IMR-90 (cell line): ENCODE results near the gene TMEM238. TPM values are rescaled to one million over a fixed set of nuclear protein-coding genes. Genes with fewer than 3 reads are reported as not detected.

Experiments
- ATAC-seq: fragments of 200-7000 bp; cut with Tn5 transposase; 2 replicates; pipeline ENCODE4 v1.9.1; 2020; ENCODE audit warnings: low read depth, mild to moderate bottlenecking, moderate library complexity
- BruUV-seq: library from RNA; stranded (reverse); fragments of 400-500 nt; replicated peaks from 2 replicates; lab custom pipeline; 2021; lab: Mats Ljungman, UMichigan
- CTCF ChIA-PET: fragments of 300-600 bp; formaldehyde crosslinking; extraction: SDS; loops from one replicate; lab custom pipeline; 2021; ENCODE audit warnings: antibody characterized with exemption; lab: Yijun Ruan, JAX
- POLR2A ChIA-PET: fragments of 300-600 bp; sonication (Branson Sonifier 250); formaldehyde crosslinking; loops from one replicate; lab custom pipeline; 2022; ENCODE audit warnings: antibody characterized with exemption; ENCODE audit not compliant: unreplicated experiment; lab: Charles Lee
- DNase-seq: peaks from one replicate; pipeline ENCODE4 v3.0.0; 2013
- H2AFZ ChIP-seq: replicated peaks from 2 replicates; pipeline ENCODE3; 2013; ENCODE audit warnings: low read length, mild to moderate bottlenecking; ENCODE audit not compliant: poor library complexity
- H2AK5ac ChIP-seq: 2 replicates; pipeline ENCODE4 v1.6.1; 2013; ENCODE audit warnings: low read depth, low read length, inconsistent platforms
- H2AK9ac ChIP-seq: replicated peaks from 2 replicates; pipeline ENCODE3; 2013; ENCODE audit warnings: mild to moderate bottlenecking, low read depth, low read length, moderate library complexity; ENCODE audit not compliant: poor library complexity
- H2BK120ac ChIP-seq: 2 replicates; pipeline ENCODE4 v1.6.1; 2013; ENCODE audit warnings: low read depth, low read length, inconsistent platforms
- H2BK15ac ChIP-seq: 3 replicates; pipeline ENCODE4 v1.6.1; 2013; ENCODE audit warnings: low read depth, low read length, inconsistent platforms
- H2BK20ac ChIP-seq: 2 replicates; pipeline ENCODE4 v1.6.1; 2013; ENCODE audit warnings: low read depth, mild to moderate bottlenecking, inconsistent platforms, low read length, moderate library complexity
- H2BK5ac ChIP-seq: 2 replicates; pipeline ENCODE4 v1.6.1; 2013; ENCODE audit warnings: mild to moderate bottlenecking, low read depth, low read length, inconsistent platforms; ENCODE audit not compliant: poor library complexity, severe bottlenecking
- H3K14ac ChIP-seq: replicated peaks from 2 replicates; pipeline ENCODE4 v1.6.1; 2013; ENCODE audit warnings: low read depth, low read length, inconsistent platforms
- H3K18ac ChIP-seq: 2 replicates; pipeline ENCODE4 v1.6.1; 2013; ENCODE audit warnings: low read depth, low read length, control low read depth
- H3K23ac ChIP-seq: 2 replicates; pipeline ENCODE4 v1.6.1; 2013; ENCODE audit warnings: low read depth, low read length, inconsistent platforms
- H3K27ac ChIP-seq: 2 replicates; pipeline ENCODE4 v1.5.1; 2013; ENCODE audit warnings: mild to moderate bottlenecking, control low read depth, low read length; ENCODE audit not compliant: insufficient read depth
- H3K27me3 ChIP-seq: 2 replicates; pipeline ENCODE4 v1.6.1; 2013; ENCODE audit warnings: low read length; ENCODE audit not compliant: control insufficient read depth, insufficient read depth
- H3K36me3 ChIP-seq: 2 replicates; pipeline ENCODE4 v1.6.1; 2013; ENCODE audit warnings: low read length, mixed read lengths; ENCODE audit not compliant: control insufficient read depth, insufficient read depth
- H3K4ac ChIP-seq: 2 replicates; pipeline ENCODE4 v1.6.1; 2013; ENCODE audit warnings: low read depth, low read length, inconsistent platforms
- H3K4me1 ChIP-seq: 2 replicates; pipeline ENCODE4 v1.6.1; 2013; ENCODE audit warnings: low read length, mixed read lengths; ENCODE audit not compliant: control insufficient read depth, insufficient read depth
- H3K4me2 ChIP-seq: 2 replicates; pipeline ENCODE4 v1.6.1; 2013; ENCODE audit warnings: low read depth, mild to moderate bottlenecking, control low read depth, low read length, moderate library complexity
- H3K4me3 ChIP-seq: 2 replicates; pipeline ENCODE4 v1.5.1; 2013; ENCODE audit warnings: low read depth, mild to moderate bottlenecking, control low read depth, low read length, moderate library complexity; ENCODE audit not compliant: insufficient read depth
- H3K56ac ChIP-seq: 2 replicates; pipeline ENCODE4 v1.6.1; 2013; ENCODE audit warnings: low read length, inconsistent platforms; ENCODE audit not compliant: insufficient read depth; ENCODE audit errors: extremely low read depth
- H3K79me1 ChIP-seq, 2 experiments: 2 replicates each; pipeline ENCODE4 v1.6.1; 2013; ENCODE audit warnings: low read length in 2 of 2, inconsistent platforms in 1 of 2, low read depth in 1 of 2
- H3K9ac ChIP-seq: 2 replicates; pipeline ENCODE4 v1.6.1; 2013; ENCODE audit warnings: low read depth, low read length, control low read depth
- H3K9me1 ChIP-seq: 2 replicates; pipeline ENCODE4 v1.6.1; 2013; ENCODE audit warnings: low read length, inconsistent platforms; ENCODE audit not compliant: insufficient read depth
- H3K9me3 ChIP-seq: 2 replicates; pipeline ENCODE4 v1.6.1; 2013; ENCODE audit warnings: low read length; ENCODE audit not compliant: control insufficient read depth, insufficient read depth
- H4K20me1 ChIP-seq: 2 replicates; pipeline ENCODE4 v1.6.1; 2013; ENCODE audit warnings: low read length, inconsistent platforms; ENCODE audit not compliant: insufficient read depth
- H4K5ac ChIP-seq: 2 replicates; pipeline ENCODE4 v1.6.1; 2013; ENCODE audit warnings: mild to moderate bottlenecking, low read depth, low read length, control low read depth
- H4K8ac ChIP-seq, 2 experiments: 2 replicates each; pipeline ENCODE4 v1.6.1; 2013; ENCODE audit warnings: low read depth in 2 of 2, low read length in 2 of 2, control low read depth in 1 of 2, inconsistent platforms in 1 of 2
- H4K91ac ChIP-seq: 2 replicates; pipeline ENCODE4 v1.6.1; 2013; ENCODE audit warnings: low read depth, low read length, inconsistent platforms; ENCODE audit not compliant: insufficient read depth
- BHLHE40 ChIP-seq: fragments of 150-350 bp; IDR thresholded peaks from 2 replicates; pipeline ENCODE4 v1.6.1; 2016; ENCODE audit warnings: mild to moderate bottlenecking, low read depth, low read length
- CEBPB ChIP-seq: IDR thresholded peaks from 2 replicates; pipeline ENCODE4 v1.6.1; 2012; ENCODE audit warnings: low read depth, low read length, improper control_type of control experiment
- CHD1 ChIP-seq: IDR thresholded peaks from 2 replicates; pipeline ENCODE4 v1.6.1; 2012; ENCODE audit warnings: low read depth, low read length, improper control_type of control experiment
- CTCF ChIP-seq: conservative IDR thresholded peaks from 2 replicates; pipeline ENCODE4 v1.5.1; 2012; ENCODE audit warnings: mild to moderate bottlenecking, low read depth, low read length, improper control_type of control experiment
- FOS ChIP-seq: fragments of 150-350 bp; IDR thresholded peaks from 2 replicates; pipeline ENCODE4 v1.6.1; 2016; ENCODE audit warnings: low read depth, low read length
- MAFK ChIP-seq: IDR thresholded peaks from 2 replicates; pipeline ENCODE4 v1.6.1; 2012; ENCODE audit warnings: low read depth, low read length, improper control_type of control experiment
- MAZ ChIP-seq: IDR thresholded peaks from 2 replicates; pipeline ENCODE4 v1.6.1; 2012; ENCODE audit warnings: low read depth, mild to moderate bottlenecking, low read length, improper control_type of control experiment, moderate library complexity, borderline replicate concordance
- MXI1 ChIP-seq: IDR thresholded peaks from 2 replicates; pipeline ENCODE4 v1.6.1; 2012; ENCODE audit warnings: low read depth, mild to moderate bottlenecking, low read length, moderate library complexity, borderline replicate concordance
- NFE2L2 ChIP-seq: fragments of 150-350 bp; IDR thresholded peaks from 2 replicates; pipeline ENCODE4 v1.6.1; 2016; ENCODE audit warnings: low read depth, mild to moderate bottlenecking, low read length
- RAD21 ChIP-seq: IDR thresholded peaks from 2 replicates; pipeline ENCODE4 v1.6.1; 2012; ENCODE audit warnings: low read length, improper control_type of control experiment
- RCOR1 ChIP-seq: IDR thresholded peaks from 2 replicates; pipeline ENCODE4 v1.6.1; 2012; ENCODE audit warnings: mild to moderate bottlenecking, low read length, improper control_type of control experiment; ENCODE audit not compliant: insufficient replicate concordance
- RFX5 ChIP-seq: IDR thresholded peaks from 2 replicates; pipeline ENCODE4 v1.8.0; 2012; ENCODE audit warnings: low read depth, mild to moderate bottlenecking, low read length, moderate library complexity
- SMC3 ChIP-seq: fragments of 150-350 bp; IDR thresholded peaks from 2 replicates; pipeline ENCODE4 v1.6.1; 2016; ENCODE audit warnings: low read depth, mild to moderate bottlenecking, antibody characterized with exemption, low read length, moderate library complexity
- WGBS, 2 experiments: methylation state at CpG; one replicate each; pipeline versions ENCODE4 v1.1.5 to v1.1.7; 2013; ENCODE audit warnings: missing lambda C conversion rate in 2 of 2; ENCODE audit not compliant: insufficient read length in 1 of 2; ENCODE audit errors: extremely low coverage in 2 of 2; 5-methylcytosine and 5-hydroxymethylcytosine counted together
- dilution Hi-C: fragments of 300-500 bp; cut with HindIII; formaldehyde crosslinking; loops from one replicate; pipeline ENCODE4 v1.14.3; 2018; ENCODE audit warnings: low sequenced_read_pairs; ENCODE audit not compliant: unreplicated experiment
- in situ Hi-C: fragments of 300-500 bp; cut with MboI; formaldehyde crosslinking; loops from 3 replicates; pipeline ENCODE4 v1.14.3; 2019; ENCODE audit warnings: low sequenced_read_pairs, inconsistent platforms, mixed read lengths
- intact Hi-C: fragments of 100-400 bp; cut with micrococcal nuclease; formaldehyde crosslinking; loops from 2 replicates; pipeline ENCODE4 v1.10.0; 2022
- polyA plus RNA-seq, 3 experiments: library from polyadenylated mRNA; depleted of rRNA; stranded (reverse); fragments of >200 nt; gene quantifications; 2 replicates each; pipeline ENCODE4 v1.2.3, GENCODE V29; 2012; ENCODE audit warnings: low replicate concordance in 1 of 3
- total RNA-seq: library from RNA; depleted of rRNA; stranded (reverse); fragments of >200 nt; gene quantifications from 2 replicates; pipeline ENCODE4 v1.2.3, GENCODE V29; 2012
- TF ChIP-seq, protein P1 (sequence below): fragments of 150-350 bp; IDR thresholded peaks from 2 replicates; pipeline ENCODE4 v1.6.1; 2017; ENCODE audit warnings: mild to moderate bottlenecking, antibody characterized with exemption, low read length, low read depth
- TF ChIP-seq, protein P2 (sequence below): fragments of 150-350 bp; IDR thresholded peaks from 2 replicates; pipeline ENCODE4 v1.6.1; 2016; ENCODE audit warnings: low read depth, mild to moderate bottlenecking, low read length, moderate library complexity, borderline replicate concordance

Gene TMEM238
- total and polyA plus RNA-seq, 2 of the 4 experiments (the other 2 are of a cell fraction): not detected

DNA sequence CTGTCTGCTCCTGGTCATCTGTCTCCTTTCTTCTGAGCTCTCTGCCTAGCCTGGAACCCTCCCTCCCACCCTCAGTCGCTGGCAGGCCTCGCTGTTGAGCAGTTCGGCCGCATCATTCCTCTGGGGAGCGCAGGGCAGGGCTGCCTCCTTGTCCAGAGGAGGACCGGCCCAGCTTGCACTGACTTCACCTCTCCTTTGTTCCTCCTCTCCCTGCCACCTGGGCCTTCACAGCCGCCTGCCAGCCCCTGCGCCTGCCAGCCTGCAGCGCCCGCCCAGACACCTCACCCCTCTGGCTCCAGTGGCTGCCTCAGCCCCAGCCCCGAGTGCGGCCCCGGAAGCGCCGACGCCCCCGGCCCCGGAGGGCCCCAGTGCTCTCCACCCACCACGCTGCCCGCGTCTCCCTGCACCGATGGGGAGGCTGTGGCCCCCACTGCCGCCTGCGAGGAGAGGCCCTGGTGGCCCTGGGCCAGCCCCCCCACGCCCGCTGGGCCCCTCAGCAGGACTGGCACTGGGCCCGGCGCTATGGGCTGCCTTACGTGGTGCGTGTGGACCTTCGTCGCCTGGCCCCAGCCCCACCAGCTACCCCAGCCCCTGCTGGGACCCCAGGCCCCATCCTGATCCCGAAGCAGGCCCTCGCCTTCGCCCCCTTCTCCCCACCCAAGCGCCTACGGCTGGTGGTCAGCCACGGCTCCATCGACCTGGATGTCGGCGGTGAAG, 37.2 kb downstream of the TMEM238 start:
- Histone ChIP-seq H3K27me3 (peaks cover 4% of the 10 kb centered on the region), H3K4me1 (peaks cover 3% of the 10 kb centered on the region; the same call in 1 of the 2 replicates), H4K8ac (no peak overlapping the region), H3K9ac (no peak overlapping the region), H2BK15ac (no peak overlapping the region), H3K14ac (no peak overlapping the region), H4K20me1 (no peaks in the 10 kb centered on the region; the same call in 1 of the 2 replicates), H3K4ac (no peak overlapping the region), H3K56ac (no peak overlapping the region), H2AK5ac (no peak overlapping the region), H3K27ac (no peak overlapping the region), H3K4me2 (no peak overlapping the region), H3K36me3 (peaks cover 18% of the 10 kb centered on the region; the same call in 1 of the 2 replicates), H3K23ac (no peak overlapping the region), H3K4me3 (no peak overlapping the region), H3K79me1 (peaks cover 0 to under 1% of the 10 kb centered on the region in 2 experiments; a peak in 2 of 4 replicates), H2BK20ac (no peak overlapping the region), H3K18ac (no peak overlapping the region), H3K9me3 (no peaks in the 10 kb centered on the region), H4K5ac (no peak overlapping the region), H3K9me1 (no peaks in the 10 kb centered on the region), H2BK120ac (no peak overlapping the region), H4K91ac (no peak overlapping the region), H2AFZ (no peak overlapping the region), H2AK9ac (no peak overlapping the region), H2BK5ac (no peak overlapping the region)
- WGBS, 2 experiments: 80% methylated on average over 25 of the region's 41 CpGs; no CpG with 5 or more reads in 1 of the 2 experiments
- in situ Hi-C loops (no loop called here), dilution Hi-C loops (no loop called here), intact Hi-C loops (no loop called here)
- BruUV-seq: no TSS peak
- no peak for TF ChIP-seq FOS
- no peak for TF ChIP-seq NFE2L2
- TF ChIP-seq SMC3: no peak
- TF ChIP-seq RFX5: no peak
- TF ChIP-seq RAD21: no peak
- no peak for TF ChIP-seq MAZ
- TF ChIP-seq CEBPB: no peak
- TF ChIP-seq, protein P1, sequence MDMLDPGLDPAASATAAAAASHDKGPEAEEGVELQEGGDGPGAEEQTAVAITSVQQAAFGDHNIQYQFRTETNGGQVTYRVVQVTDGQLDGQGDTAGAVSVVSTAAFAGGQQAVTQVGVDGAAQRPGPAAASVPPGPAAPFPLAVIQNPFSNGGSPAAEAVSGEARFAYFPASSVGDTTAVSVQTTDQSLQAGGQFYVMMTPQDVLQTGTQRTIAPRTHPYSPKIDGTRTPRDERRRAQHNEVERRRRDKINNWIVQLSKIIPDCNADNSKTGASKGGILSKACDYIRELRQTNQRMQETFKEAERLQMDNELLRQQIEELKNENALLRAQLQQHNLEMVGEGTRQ: no peak
- TF ChIP-seq MXI1: no peak
- TF ChIP-seq, protein P2, sequence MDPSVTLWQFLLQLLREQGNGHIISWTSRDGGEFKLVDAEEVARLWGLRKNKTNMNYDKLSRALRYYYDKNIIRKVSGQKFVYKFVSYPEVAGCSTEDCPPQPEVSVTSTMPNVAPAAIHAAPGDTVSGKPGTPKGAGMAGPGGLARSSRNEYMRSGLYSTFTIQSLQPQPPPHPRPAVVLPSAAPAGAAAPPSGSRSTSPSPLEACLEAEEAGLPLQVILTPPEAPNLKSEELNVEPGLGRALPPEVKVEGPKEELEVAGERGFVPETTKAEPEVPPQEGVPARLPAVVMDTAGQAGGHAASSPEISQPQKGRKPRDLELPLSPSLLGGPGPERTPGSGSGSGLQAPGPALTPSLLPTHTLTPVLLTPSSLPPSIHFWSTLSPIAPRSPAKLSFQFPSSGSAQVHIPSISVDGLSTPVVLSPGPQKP: no peak
- no peak for TF ChIP-seq BHLHE40
- no peak for TF ChIP-seq RCOR1
- TF ChIP-seq CHD1: no peak
- TF ChIP-seq CTCF: no peak
- no peak for TF ChIP-seq MAFK
- DNase-seq: no peak
- ChIA-PET CTCF (interaction anchor here (0.5 kb wide), 1 partner anchor 8 kb away, joined by 5 read pairs; no protein-coding TSS in a partner anchor), POLR2A (no interaction called here)
- no peak for ATAC-seq
